GM15510 (cell line): ENCODE results near the gene CAMK1G.

ENCODE experiments used
- POLR2A ChIP-seq: IDR thresholded peaks from 3 replicates; pipeline ENCODE4 v1.6.1; 2011; ENCODE audit warnings: borderline replicate concordance; ENCODE audit not compliant: insufficient read length; ENCODE audit errors: extremely low read depth

CAMK1G gene

DNA sequence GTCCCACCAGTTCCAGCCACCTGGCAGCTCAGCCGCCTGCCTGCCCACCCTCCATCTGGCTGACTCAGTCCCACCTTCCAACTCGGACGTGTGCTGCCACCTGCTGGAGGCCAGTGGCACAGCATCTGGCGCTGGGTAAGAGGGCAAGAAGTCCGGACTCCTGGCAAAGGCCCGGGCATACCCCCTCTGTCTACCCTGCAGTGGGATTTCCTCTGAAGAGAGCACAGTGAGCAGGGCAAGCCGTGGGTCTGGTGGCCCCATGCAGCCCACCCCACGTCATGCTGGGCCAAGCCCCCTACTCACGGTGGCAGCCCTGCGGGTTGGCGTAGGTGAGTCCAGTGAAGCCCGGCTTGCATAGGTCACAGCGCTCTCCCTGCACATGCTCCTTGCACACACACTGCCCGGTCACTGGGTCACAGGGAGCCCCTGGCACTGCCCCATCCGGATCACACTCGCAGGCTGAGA lies 44.2 kb downstream of the CAMK1G start:
- no peak for TF ChIP-seq POLR2A

DNA sequence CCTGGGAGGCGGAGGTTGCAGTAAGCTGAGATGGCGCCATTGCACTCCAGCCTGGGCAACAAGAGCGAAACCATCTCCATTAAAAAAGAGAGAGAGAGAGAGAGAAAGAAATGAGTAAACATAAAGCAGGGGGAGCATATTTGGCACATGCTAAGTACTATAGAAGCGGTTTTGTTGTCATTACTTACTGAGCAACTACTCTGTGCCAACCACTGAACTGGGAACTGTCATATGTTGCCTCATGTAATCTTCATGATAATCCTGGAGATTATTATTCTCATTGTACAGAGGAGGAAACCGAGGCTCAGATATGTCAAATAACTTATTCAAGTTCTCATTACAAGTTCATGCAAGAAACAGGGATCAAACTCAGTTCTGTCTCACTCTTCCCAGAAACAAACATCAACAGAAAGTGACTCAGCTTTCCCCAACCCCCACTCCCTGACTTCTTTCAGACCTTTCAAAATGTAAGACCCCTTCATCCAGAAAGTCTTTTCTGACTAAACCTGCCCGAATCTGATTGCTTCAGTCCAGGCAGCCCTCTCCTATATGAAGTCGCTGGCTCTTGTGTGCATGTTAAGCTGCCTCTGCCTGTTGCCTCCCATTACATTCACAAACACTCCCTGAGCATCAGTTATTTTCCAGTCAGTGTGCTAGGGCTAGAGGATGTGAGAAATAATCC lies 45.2 kb downstream of the CAMK1G start:
- TF ChIP-seq POLR2A, result no peak

DNA sequence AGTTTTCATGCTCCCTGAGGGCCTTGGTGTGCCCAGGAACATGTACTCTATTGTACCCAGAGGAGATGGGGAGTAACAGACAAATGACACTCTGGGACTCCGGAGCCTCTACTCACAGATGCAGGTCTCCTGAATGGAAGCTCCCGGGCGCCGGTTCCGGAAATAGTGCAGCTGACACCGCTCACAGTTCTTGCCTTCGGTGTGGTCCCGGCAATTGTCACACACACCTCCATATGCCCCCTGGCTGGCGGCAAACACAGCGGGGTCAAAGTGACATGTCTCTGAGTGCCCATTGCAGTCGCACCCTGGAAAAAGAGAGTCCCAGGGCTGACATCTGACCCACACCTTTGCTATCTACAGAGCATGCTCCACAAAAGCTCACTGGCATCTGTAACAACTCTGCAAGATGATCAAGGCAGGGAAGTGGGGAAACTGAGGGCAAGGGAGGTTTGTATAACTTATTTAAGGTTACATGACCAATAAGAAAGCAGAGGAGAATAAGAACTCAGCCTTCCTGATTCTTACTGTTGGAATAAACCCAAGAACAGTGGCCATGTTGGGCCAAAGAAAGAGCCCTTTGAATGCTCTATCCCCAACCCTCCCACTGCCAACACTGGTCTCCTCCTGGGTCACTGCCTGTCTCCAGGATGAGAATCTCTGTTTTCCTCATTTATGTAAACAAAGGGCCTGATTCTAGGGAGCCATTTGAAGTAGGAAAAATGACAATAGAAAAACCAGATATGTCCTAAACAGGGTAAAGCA lies 46.3 kb downstream of the CAMK1G start:
- TF ChIP-seq POLR2A, result no peak

DNA sequence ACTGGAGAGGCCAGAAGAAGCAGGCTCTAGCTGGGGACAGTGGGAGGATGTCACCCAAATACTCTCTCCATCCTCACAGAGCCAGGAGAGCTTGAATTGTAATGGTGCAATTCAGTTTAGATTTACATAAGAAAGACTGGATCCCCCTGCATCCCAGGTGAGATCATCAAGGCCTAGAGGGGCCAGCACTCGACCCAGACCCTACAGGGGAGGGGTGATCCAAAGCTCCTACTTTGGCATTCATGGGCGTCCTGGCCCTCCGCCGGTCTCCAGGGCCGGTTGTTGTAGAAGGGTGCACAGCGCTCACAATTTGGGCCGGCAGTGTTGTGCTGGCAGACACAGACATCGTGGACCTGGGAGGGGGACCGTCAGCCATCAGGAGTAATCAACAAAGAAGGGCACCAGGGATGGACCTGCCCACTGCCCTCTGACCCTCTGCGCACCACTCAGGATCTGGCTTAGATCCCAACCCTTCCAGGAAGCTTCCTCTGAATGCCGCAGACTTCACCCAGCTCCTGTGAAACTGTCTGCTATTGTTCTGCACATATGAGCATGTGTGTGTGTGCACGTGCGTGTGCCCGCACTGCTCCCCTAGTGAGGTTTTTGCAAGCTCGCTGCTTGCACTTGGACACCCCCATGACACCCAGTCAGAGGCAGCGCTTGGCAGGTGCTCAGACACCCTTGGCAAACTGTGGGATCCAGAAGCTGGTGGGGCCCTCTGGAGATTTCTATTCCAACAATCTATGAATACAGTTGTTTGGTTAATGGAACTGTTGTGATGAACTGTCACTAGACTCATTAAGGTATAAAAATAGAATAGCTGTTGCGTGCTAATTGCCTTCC lies 47.1 kb downstream of the CAMK1G start:
- no peak for TF ChIP-seq POLR2A

DNA sequence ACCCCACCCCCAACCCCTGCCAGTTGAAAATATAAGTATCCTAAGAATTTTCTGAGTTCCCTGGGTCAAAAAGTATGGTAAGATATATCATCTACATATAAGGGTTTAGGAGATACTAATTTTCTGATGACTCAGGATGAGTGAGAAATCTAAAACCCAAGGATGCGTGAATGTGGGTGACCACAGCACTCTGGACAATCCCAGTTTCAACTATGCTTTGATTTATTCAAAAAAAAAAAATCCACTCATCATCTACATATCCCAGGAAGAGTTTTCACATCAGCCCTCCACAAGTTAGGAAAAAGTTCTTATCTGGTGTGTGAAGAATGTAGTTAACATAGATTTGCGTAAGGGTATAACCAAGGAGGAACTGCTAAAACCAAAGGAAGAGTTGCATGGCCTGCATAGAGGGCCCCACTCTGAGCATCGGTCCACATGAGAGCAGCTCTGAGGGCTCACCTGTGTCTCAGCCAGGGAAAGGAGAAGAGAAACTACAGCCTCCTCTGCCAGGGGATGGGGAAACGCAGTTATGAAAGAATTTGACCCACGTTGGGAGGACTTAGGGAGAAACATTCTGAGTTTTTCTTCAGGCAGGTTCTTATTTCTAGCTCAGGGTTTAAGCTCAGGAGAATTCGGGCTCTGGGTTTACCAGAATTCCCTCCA lies 50.0 kb downstream of the CAMK1G start:
- no peak for TF ChIP-seq POLR2A

DNA sequence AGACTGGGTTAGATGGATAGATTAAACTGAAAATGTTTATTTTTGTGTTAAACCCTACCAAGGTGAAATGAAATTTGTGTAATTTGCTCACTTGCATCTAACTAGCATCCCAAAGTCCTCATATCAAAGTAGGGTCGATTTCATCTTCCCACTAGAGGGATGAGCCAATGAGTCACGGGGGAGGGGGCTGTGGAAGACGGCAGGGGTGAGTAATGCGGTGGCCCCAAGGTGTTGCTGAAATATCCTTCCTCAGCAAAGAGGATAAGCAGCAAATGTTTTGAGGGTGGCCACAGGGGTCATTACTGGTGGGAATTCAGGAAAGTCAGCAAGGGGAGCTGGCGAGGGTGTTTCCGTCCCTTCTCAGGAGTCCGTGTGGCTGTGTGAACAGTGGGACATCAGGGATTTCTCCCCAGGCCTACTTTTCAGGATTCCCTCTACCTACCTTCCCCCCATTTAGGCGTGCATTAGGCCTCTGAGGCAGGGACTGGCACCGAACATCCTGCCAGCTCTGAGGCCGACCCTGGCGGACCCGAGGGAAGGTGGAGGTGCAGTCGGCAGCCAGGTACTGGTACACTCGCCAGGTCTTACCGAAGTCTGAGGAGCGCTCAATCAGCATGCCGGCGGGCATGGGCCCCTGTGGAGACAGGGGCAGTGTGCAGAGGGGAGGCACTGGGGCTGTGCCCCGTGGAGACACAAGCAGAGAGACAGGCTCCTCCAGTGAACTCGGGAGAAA lies 50.7 kb downstream of the CAMK1G start:
- no peak for TF ChIP-seq POLR2A

DNA sequence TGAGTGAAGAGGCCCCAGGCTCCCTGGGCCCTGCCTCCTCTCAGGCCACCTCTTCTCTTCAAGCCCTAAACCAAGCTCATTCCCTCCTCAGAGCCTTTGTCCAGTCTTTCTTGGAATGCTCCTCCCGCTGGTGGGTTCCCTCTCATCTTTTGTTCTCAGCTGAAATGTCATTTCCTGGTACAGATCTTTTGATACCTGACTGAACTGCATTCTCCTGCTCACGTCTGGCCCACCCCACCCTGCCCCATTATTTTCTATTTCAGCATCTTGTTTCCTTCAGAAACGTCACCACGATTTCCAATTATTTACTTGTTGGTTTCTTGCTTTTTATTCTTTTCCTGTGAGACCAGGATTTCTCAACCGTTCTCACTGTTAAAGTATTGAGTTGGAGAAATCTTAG lies 52.3 kb downstream of the CAMK1G start:
- TF ChIP-seq POLR2A, result no peak

DNA sequence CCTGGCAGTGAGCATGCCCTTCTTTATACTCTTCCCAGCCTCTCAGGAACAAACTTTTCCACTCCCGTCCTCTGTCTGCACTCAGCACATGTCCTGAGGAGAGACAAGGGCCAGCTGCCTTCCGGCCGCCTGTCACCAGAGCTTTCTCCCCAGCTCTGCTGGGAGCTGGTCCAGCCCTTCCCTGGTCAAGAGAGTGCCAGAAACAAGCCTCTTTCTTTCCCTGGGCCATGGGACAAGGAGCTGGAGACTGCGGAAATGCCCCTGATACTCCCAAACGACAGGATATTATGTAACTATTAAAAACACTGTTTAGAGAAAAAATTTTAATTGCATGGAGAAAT lies 58.3 kb downstream of the CAMK1G start:
- no peak for TF ChIP-seq POLR2A

DNA sequence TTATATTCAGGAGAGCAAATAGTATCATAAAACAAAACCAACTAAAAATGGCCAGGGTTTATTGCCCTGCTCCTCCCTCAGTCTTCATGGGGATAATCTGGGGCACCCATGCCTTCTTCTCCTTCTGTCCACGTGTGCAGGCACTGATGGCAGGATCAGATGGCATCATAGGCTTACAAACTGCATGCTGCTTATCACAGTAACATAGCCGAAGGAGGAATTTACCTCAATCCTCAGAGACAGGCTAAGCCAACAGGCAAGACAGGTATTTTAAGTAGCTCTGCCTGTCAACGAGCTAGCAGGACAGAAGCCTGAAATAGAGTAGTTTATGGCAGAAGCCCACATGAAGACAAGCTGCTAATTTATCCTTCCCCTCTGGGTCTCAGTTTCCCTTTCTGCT lies 59.3 kb downstream of the CAMK1G start:
- TF ChIP-seq POLR2A, result no peak

DNA sequence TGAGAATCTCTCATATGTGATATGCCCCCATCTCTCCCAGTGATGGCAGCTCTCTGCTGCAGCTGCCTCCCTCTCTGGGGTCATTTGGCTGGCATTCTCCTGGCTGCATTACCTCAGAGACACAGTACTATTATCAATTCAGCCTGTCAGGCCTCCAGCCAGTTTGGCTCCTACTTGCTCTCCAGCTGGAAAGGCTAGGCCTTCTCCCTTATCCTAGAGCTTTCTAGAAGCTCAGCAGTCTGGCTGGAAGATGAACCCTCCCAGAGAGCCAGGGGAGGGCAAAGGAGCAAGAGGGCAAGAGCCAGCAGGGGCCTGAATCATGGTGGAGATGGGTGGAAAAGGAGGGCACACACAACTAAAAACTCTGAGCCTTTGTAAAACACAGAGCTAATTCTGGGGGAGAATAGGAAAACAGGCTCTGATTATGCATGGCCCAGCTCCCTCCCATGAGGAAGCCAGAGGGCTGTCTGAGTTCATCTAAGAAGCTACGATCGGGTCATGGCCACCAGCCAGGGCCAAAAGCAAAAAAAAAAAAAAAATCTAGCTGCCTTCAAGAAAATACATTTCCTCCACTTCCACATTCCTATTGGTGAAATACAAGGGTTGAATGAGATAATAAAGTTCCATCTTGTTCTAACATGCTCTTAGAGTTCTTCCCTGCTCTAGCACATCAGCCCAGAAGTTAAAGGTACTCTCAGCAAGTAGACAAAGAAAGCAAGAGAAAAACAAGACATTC lies 59.9 kb downstream of the CAMK1G start:
- TF ChIP-seq POLR2A, result no peak

DNA sequence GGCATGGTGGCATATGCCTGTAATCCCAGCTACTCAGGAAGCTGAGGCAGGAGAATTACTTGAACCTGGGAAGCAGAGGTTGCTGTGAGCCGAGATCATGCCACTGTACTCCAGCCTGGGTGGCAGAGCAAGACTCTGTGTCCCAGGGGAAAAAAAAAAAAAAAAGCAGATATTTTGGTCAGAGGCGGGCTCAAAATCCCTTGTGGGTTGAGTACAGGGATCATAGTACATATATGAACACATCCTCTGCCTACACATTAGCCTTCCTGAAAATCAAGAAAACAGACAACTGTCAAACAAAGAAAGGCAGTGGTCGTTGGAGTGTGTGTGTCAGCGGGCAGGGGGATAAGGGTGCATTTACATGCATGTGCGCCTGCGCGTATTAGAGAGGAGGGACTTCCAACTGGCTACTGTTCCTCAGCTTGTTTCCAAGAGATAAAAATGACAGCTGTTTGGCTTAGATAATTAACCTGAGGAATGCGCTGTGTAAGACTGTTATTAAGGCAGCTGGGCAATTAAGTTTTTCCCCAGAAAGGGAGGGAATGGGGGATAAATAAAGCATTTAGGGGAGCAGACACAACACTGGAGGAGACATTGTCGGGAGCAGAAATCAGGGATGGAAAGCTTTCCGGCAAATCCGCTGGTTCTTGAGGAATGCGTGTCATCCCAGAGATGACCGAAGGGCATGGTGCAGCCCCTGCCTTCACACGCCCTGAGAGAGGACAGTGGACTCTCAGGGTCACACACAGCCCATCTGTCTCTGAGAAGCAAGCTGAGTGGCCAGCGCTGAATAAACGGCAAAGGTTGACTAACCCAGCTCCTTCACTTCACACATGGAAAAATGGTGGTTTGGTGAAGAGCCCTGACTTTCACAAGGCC lies 62.3 kb downstream of the CAMK1G start:
- TF ChIP-seq POLR2A, result no peak

DNA sequence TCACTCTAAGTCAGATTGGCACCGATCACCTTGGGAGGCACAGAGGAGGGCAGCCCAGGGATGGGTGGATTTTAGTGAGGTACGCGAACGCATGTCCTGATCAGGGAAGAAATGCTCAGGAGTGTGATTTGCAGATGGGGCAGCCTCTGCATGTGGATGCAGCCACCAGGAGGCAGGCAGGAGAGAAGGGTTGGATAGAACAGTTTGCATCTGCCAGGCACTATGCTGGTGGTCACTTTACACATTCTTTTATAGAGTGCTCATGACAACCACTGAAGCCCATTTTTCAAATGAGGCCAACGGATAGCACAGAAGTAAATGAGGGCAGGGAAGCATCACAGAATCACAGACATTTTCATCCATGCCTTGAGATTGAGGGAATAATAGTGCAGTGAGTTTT lies 63.0 kb downstream of the CAMK1G start:
- TF ChIP-seq POLR2A, result no peak

DNA sequence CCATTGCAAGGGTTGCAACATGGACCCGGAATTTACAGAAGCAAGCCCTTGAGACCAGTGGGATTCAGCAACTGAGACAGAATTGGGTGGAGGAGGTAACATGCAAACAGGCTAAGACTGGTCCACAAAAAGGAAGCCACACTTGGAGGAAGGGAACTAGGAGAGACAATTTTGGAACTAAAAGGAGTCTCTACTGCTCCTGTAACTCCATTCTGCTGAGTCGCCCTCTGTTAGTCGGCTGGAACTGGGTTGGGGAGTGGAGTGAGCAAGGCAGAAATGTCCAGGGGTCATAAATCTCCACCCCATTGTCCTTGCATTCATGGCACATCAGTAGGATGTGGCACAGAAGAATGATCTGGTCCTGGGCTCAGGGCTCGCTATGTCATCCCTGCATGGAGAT lies 63.6 kb downstream of the CAMK1G start:
- no peak for TF ChIP-seq POLR2A
